SK-N-SH (cell line): ENCODE data around the gene RNF8.

Source experiments
- CHD2 ChIP-seq: fragments of 150-350 bp; IDR thresholded peaks from 2 replicates; pipeline ENCODE4 v1.6.1; 2018; ENCODE audit warnings: low read length; ENCODE audit not compliant: partially characterized antibody
- GABPA ChIP-seq: IDR thresholded peaks from 2 replicates; pipeline ENCODE4 v1.4.0; 2012; ENCODE audit warnings: low read depth, mild to moderate bottlenecking
- JUND ChIP-seq: IDR thresholded peaks from 2 replicates; pipeline ENCODE4 v1.4.0; 2012
- RAD21 ChIP-seq: IDR thresholded peaks from 2 replicates; pipeline ENCODE4 v1.6.1; 2012; ENCODE audit warnings: mild to moderate bottlenecking, low read length
- RXRA ChIP-seq: IDR thresholded peaks from 2 replicates; pipeline ENCODE4 v1.4.0; 2012; ENCODE audit warnings: low read depth, mild to moderate bottlenecking, borderline replicate concordance
- SIN3A ChIP-seq: IDR thresholded peaks from 2 replicates; pipeline ENCODE4 v1.6.1; 2012; ENCODE audit warnings: low read depth, mild to moderate bottlenecking, low read length, moderate library complexity, borderline replicate concordance
- TAF1 ChIP-seq: IDR thresholded peaks from 2 replicates; pipeline ENCODE4 v1.6.1; 2012; ENCODE audit warnings: low read depth, mild to moderate bottlenecking, low read length, moderate library complexity, borderline replicate concordance
- TF ChIP-seq, protein P1 (sequence below): fragments of 200-600 bp; sonication (generic); IDR thresholded peaks from 2 replicates; pipeline ENCODE4 v1.6.1; 2017; ENCODE audit warnings: antibody characterized with exemption, mild to moderate bottlenecking, moderate library complexity
- TF ChIP-seq, protein P2 (sequence below): fragments of 150-350 bp; IDR thresholded peaks from 2 replicates; pipeline ENCODE4 v1.6.1; 2017; ENCODE audit warnings: antibody characterized with exemption, low read length, low read depth, borderline replicate concordance
- TF ChIP-seq, protein P3 (sequence below): IDR thresholded peaks from 2 replicates; pipeline ENCODE4 v1.4.0; 2012; ENCODE audit warnings: low read depth, borderline replicate concordance
- TF ChIP-seq, protein P4 (sequence below): IDR thresholded peaks from 2 replicates; pipeline ENCODE4 v1.6.1; 2012; ENCODE audit warnings: mild to moderate bottlenecking, low read depth, low read length, moderate library complexity

DNA sequence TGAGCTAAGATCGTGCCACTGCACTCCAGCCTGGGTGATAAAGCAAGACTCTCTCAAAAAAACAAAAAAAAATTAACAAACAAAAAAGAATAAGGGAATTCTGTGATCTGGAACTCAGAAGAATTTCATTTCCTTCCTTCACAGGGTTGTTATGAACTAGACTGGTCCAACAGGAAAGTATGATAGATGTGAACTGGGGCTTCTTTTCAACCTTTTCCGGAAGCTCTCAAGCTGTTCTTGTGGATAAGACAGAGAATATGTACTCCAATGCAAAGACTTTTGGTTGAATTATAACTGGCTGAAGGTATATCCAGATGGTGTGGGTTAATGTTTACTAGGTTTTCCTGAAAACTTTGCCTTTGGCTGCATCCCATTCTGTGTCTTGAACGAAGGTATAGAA lies 5.3 kb downstream of the RNF8 start:
- TF ChIP-seq, protein P1, sequence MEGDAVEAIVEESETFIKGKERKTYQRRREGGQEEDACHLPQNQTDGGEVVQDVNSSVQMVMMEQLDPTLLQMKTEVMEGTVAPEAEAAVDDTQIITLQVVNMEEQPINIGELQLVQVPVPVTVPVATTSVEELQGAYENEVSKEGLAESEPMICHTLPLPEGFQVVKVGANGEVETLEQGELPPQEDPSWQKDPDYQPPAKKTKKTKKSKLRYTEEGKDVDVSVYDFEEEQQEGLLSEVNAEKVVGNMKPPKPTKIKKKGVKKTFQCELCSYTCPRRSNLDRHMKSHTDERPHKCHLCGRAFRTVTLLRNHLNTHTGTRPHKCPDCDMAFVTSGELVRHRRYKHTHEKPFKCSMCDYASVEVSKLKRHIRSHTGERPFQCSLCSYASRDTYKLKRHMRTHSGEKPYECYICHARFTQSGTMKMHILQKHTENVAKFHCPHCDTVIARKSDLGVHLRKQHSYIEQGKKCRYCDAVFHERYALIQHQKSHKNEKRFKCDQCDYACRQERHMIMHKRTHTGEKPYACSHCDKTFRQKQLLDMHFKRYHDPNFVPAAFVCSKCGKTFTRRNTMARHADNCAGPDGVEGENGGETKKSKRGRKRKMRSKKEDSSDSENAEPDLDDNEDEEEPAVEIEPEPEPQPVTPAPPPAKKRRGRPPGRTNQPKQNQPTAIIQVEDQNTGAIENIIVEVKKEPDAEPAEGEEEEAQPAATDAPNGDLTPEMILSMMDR, result no peak
- no peak for TF ChIP-seq GABPA
- TF ChIP-seq RAD21, result no peak
- TF ChIP-seq, protein P2, sequence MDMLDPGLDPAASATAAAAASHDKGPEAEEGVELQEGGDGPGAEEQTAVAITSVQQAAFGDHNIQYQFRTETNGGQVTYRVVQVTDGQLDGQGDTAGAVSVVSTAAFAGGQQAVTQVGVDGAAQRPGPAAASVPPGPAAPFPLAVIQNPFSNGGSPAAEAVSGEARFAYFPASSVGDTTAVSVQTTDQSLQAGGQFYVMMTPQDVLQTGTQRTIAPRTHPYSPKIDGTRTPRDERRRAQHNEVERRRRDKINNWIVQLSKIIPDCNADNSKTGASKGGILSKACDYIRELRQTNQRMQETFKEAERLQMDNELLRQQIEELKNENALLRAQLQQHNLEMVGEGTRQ, result no peak
- no peak for TF ChIP-seq RXRA
- TF ChIP-seq CHD2, result no peak
- no peak for TF ChIP-seq SIN3A
- TF ChIP-seq, protein P3, sequence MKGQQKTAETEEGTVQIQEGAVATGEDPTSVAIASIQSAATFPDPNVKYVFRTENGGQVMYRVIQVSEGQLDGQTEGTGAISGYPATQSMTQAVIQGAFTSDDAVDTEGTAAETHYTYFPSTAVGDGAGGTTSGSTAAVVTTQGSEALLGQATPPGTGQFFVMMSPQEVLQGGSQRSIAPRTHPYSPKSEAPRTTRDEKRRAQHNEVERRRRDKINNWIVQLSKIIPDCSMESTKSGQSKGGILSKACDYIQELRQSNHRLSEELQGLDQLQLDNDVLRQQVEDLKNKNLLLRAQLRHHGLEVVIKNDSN, result no peak
- TF ChIP-seq, protein P4, sequence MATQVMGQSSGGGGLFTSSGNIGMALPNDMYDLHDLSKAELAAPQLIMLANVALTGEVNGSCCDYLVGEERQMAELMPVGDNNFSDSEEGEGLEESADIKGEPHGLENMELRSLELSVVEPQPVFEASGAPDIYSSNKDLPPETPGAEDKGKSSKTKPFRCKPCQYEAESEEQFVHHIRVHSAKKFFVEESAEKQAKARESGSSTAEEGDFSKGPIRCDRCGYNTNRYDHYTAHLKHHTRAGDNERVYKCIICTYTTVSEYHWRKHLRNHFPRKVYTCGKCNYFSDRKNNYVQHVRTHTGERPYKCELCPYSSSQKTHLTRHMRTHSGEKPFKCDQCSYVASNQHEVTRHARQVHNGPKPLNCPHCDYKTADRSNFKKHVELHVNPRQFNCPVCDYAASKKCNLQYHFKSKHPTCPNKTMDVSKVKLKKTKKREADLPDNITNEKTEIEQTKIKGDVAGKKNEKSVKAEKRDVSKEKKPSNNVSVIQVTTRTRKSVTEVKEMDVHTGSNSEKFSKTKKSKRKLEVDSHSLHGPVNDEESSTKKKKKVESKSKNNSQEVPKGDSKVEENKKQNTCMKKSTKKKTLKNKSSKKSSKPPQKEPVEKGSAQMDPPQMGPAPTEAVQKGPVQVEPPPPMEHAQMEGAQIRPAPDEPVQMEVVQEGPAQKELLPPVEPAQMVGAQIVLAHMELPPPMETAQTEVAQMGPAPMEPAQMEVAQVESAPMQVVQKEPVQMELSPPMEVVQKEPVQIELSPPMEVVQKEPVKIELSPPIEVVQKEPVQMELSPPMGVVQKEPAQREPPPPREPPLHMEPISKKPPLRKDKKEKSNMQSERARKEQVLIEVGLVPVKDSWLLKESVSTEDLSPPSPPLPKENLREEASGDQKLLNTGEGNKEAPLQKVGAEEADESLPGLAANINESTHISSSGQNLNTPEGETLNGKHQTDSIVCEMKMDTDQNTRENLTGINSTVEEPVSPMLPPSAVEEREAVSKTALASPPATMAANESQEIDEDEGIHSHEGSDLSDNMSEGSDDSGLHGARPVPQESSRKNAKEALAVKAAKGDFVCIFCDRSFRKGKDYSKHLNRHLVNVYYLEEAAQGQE, result no peak
- no peak for TF ChIP-seq JUND
- no peak for TF ChIP-seq TAF1
